ENCODE data around the gene FRMD4A. TPM values are rescaled to one million over a fixed set of nuclear protein-coding genes. Genes with fewer than 3 reads are reported as not detected.
A peak's percentile ranks its signal among the peaks of the same experiment; 100 is the strongest.

Gene FRMD4A
- total RNA-seq, 1 donor from 2014 or later = 23.0 TPM

DNA sequence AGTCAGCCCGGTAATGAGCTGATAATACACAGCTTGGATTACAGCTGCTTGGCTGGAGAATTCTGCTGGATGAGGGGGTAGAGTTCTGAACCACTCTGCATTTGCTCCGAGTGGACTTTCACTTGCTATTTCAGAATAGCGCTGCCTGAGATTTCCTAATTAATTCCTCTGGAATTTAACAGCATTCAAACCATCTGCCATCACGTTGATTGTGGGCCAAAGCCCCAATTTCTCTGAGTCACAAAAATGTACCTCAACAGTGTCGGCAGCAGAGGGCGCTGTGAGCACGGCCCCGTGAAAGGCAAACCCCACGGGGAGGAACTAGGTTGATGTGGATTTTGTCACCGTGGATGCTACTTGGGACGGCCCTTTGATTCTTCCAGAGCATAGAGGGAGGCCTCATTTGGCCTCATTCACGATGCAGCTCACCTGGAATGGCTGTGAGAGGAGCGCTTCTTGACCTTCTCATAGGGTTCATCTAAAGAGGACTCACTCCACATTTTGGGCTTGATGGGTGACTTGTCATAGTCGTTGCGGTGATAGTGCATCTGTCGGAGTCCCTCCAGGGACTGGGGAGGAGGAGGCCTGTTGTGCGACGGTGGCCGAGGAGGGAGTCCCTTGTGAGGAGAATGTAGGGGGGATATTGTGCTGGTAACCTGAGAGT, 670.7 kb downstream of the FRMD4A start:
- peak; percentile 62 for DNase-seq (ENCODE audit: low read depth)

GRCh38 chr10:13658871-13659685, 671.6 kb downstream of the FRMD4A start:
- DNase-seq (ENCODE audit: low read depth) = no peak

DNA sequence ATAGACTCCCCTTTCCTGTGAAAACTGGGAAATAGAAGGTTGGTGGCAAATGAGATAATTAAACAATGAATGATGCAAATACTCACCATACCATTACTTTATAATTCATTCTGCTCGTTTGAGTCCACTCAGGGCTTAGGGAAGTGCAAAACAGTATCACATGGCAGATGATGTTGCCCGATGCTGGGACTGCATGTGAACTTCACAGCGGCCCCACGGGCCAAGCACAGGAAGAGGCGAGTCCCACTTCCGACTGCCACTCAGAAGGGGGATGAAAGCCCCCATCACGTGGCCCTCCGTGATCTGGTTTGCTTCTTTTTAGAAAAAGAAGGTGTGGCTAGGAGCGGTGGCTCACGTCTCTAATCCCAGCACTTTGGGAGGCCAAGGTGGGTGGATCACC, 672.5 kb downstream of the FRMD4A start:
- no peak for DNase-seq (ENCODE audit: low read depth)

DNA sequence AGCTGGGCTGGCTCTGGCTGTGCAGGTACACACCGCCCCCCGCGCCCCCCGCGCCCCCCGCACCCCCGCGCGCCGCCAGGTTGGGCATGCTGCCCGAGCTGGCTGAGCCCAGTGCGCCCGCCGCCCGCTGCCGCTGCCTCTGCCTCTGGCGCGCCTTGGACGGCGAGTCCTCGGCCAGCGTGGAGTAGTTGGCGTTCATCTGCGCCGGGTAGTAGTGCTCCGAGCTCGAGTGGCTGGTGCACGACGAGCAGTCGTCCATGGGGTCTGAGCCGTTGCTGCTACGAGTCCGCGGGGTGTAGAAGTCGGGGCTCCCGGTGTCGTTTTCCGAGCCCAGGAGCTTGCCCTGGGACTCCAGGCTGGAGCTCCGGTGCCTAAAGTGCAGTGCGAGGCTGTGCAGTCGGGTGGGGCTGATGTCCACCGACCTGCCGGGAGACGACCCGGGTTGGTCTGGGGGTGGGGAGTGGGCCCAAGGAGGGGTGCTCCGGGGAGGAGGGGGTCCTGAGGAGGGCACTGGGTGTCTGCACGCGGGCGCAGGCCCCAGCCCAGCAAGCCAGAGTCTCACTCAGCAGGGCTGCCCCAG, 673.5 kb downstream of the FRMD4A start:
- no peak for DNase-seq (ENCODE audit: low read depth)

DNA sequence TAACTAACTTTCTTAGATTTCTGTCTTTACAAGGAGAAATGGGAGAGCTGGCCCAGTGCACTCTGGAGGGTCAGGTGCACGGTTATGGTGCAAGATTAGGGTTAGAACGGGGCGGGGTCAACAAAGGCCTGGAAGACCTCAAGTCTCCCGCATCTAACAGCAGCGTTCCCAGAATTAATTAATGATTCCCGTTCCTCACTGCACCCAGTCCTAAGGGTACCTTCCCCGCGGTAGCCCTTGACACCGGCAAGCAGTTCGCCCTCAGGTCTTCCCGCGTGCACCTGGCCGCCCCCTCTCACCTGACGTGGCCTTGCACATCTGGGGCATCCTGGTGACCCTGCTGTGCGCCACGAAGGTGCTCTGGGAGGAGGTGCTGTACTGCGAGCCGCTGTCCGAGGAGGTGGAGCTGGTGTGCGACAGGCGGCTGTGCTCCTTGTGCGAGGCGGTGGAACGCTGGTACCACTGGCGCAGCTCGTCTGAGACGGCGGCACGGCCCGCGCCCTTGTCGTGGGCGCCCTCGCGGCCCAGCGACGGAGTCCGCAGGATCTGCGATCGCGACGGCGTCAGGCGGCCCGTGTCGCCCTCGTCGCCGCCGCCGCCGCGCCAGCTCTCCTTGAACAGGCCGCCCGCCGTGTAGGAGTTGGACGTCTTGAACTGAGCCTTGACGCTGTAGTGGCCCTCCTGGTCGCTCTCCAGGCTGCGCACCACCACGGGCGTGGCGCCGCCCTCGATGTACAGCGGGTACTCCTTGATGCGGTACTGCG, 674.2 kb downstream of the FRMD4A start:
- DNase-seq (ENCODE audit: low read depth) = no peak

DNA sequence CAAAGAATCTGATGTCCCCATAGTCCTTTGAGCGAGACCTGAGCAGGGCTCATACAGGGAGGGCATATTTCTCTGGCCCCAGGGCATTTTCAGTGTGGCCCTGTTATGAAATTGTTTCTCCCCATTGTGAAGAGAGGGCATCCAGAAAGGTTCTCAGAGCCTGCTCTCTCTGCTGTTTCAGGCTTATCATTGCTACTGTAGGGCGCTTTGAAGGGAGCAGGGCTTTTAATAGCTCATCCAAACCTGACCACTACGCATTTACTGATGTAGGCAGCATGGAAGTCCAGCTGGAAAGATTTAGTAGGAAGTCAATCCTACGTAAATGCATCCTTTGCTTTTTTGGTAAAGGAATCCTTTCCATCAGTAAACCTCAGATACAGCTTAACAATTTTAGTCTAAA, 675.9 kb downstream of the FRMD4A start:
- DNase-seq (ENCODE audit: low read depth) = no peak

- no peak for DNase-seq (ENCODE audit: low read depth)
Observed at GRCh38 chr10:13654118-13654830, 676.5 kb downstream of the FRMD4A start.

- no peak for DNase-seq (ENCODE audit: low read depth)
Observed at GRCh38 chr10:13652860-13653259, 677.9 kb downstream of the FRMD4A start.

GRCh38 chr10:13651969-13652720, 678.6 kb downstream of the FRMD4A start:
- no peak for DNase-seq (ENCODE audit: low read depth)

DNA sequence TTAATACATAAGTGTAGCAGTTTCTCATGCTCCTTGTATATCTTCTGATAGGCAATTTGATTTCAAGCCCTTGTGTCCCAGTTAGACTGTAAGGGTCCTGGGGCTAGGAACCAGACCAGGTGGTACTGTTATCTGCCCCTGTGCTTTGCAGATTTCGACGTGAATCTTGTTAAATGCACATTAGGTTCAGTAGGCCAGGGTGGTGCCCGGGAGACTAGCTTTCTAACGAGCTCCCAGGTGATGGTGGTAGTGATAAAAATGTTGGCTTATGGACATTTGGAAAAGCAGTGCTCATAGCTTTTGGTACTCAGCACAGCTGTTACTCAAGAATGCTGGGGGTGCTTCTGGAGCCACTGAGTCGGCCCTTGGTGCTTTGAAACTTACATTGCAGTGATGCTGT, 679.8 kb downstream of the FRMD4A start:
- no peak for DNase-seq (ENCODE audit: low read depth)

DNA sequence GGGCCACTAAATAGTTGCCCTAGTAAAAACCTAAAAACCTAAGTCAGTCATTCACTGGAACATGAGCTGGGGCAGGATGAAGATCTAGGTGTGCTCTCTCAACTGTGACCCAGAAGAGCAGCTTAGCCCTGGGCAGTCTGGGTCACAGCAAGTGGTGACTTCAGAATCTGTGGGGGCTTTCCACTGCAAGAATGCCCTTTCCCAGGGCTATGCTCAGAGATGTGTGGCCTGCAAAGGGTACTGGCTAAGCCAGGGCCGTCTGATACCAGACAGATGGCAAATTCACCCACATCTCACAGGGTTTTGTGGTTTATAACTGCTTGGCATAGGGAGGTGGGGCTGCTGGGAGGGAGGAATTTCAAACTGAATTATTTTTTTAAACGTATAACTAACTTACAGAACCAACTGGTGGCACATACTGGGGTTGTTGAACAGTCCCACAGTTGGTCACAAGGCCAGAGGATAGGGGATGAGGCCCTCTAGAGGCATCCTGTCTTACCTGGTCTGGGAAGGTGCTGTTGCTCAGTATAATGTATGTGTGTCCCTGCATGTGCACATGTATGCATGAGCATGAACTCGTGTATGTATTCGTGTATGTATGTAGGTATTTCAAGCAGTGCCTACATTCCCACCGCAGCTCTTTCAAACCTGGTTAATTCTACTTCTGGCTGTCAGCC, 680.7 kb downstream of the FRMD4A start:
- peak; percentile 54 for DNase-seq (ENCODE audit: low read depth)

DNA sequence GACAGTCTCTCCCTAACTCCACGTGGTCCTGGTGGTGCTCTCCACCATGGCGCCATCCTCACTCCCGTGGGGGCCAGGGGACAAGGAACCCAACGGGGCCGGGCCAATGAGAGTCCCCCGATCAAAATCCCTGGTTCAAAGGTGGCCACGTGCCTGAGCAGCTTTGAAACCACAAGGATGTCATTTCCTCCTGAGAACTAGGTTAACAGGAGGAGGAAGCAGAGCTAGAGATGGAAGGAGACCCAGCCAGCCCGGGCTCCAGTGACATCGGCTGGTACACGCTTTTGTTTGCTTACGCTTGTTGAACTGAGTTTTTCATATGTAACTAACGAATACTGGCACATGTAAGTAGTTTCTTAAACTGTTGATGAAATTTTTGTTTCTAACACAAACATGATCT, 682.3 kb downstream of the FRMD4A start:
- no peak for DNase-seq (ENCODE audit: low read depth)

GRCh38 chr10:13644866-13645265, 685.9 kb downstream of the FRMD4A start:
- DNase-seq (ENCODE audit: low read depth) = no peak

GRCh38 chr10:13643016-13643415, 687.7 kb downstream of the FRMD4A start:
- no peak for DNase-seq (ENCODE audit: low read depth)

- no peak for DNase-seq (ENCODE audit: low read depth)
Observed at GRCh38 chr10:13642293-13642692, 688.4 kb downstream of the FRMD4A start.

- DNase-seq (ENCODE audit: low read depth) = no peak
Observed at GRCh38 chr10:13637894-13638293, 692.8 kb downstream of the FRMD4A start.

DNA sequence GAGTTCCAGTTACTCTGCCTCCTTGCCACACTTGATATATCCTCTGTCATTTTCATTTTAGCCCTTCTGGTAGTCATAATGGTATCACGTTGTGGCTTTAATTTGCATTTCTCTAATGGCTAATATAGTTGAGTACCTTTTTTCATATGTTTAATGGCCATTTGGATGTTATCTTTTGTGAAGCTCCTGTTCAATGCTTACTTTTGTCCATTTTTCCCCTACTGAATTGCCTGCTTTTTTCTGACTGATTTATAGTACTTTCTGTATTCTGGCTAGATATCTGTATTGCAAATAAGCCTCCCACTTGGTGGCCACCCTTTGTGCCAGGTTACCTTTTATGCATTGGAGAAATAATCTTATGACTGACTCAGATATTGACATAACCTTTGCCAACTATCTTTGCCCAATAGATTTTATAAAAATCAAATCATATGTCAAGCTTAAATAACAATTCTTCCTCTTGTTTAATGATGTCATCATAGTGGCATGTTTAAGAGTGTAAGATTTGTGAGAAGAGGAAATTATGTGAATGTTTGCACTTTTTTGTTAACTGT, 693.3 kb downstream of the FRMD4A start:
- DNase-seq (ENCODE audit: low read depth) = no peak

GRCh38 chr10:13636776-13637175, 693.9 kb downstream of the FRMD4A start:
- no peak for DNase-seq (ENCODE audit: low read depth)

DNA sequence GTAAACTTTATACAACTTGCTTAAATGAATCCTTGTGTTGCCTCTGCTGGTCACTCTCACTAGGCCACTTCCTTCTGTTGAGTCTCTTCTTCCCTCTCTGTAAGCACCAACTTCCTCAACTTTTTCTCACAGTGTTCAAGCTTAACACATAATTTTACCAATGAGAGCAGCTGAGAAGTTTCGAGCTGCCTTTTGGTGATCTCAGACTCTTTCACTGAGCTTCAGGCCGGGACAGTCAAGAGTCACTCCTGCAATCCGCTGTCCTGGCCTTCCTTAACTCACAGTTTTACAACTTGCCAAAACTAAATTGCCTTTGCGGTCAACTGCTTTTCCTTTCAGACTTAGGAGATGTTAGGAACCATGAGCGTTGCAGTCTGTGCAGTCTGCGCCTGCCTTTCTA, 696.5 kb downstream of the FRMD4A start:
- peak; percentile 37 for DNase-seq (ENCODE audit: low read depth)
